GM19463 (cell line): Measurements from ENCODE around the gene SFTPB.
"Not testable (repeated sequence)": the region's sequence is repeated elsewhere in the genome, so short reads cannot be mapped to it uniquely, and the experiment has no call there.

ENCODE experiments used
- ATAC-seq: cut with Tn5 transposase; IDR thresholded peaks from one replicate; pipeline ENCODE4 v1.9.1; 2021; ENCODE audit warnings: mild to moderate bottlenecking, moderate library complexity; ENCODE audit not compliant: unreplicated experiment

The SFTPB gene

GRCh38 chr2:85660301-85660700 lies 7.7 kb downstream of the SFTPB start:
- not testable (repeated sequence) for ATAC-seq

GRCh38 chr2:85659324-85659981 lies 8.5 kb downstream of the SFTPB start:
- no peak for ATAC-seq

- ATAC-seq, result not testable (repeated sequence)
Measured at GRCh38 chr2:85657399-85657798, 10.6 kb downstream of the SFTPB start.

- ATAC-seq, result no peak
Measured at GRCh38 chr2:85656468-85656867, 11.5 kb downstream of the SFTPB start.

GRCh38 chr2:85655961-85656417 lies 12.0 kb downstream of the SFTPB start:
- ATAC-seq, result no peak

GRCh38 chr2:85653996-85654395 lies 14.0 kb downstream of the SFTPB start:
- no peak for ATAC-seq

- ATAC-seq, result no peak
Measured at GRCh38 chr2:85652056-85652455, 15.9 kb downstream of the SFTPB start.

GRCh38 chr2:85651097-85651496 lies 16.9 kb downstream of the SFTPB start:
- no peak for ATAC-seq

- no peak for ATAC-seq
Measured at GRCh38 chr2:85650456-85650855, 17.5 kb downstream of the SFTPB start.

GRCh38 chr2:85649201-85650190 lies 18.5 kb downstream of the SFTPB start:
- ATAC-seq, result no peak

- ATAC-seq, result no peak
Measured at GRCh38 chr2:85648619-85649018, 19.4 kb downstream of the SFTPB start.

- ATAC-seq, result no peak
Measured at GRCh38 chr2:85647823-85648526, 20.0 kb downstream of the SFTPB start.

- no peak for ATAC-seq
Measured at GRCh38 chr2:85646166-85646565, 21.8 kb downstream of the SFTPB start.

- ATAC-seq, result no peak
Measured at GRCh38 chr2:85644909-85645308, 23.1 kb downstream of the SFTPB start.

GRCh38 chr2:85642725-85643124 lies 25.3 kb downstream of the SFTPB start:
- no peak for ATAC-seq

- no peak for ATAC-seq
Measured at GRCh38 chr2:85635636-85636035, 32.4 kb downstream of the SFTPB start.

- no peak for ATAC-seq
Measured at GRCh38 chr2:85635011-85635410, 33.0 kb downstream of the SFTPB start.

- no peak for ATAC-seq
Measured at GRCh38 chr2:85631316-85631715, 36.7 kb downstream of the SFTPB start.

GRCh38 chr2:85628658-85629057 lies 39.3 kb downstream of the SFTPB start:
- ATAC-seq, result peak; percentile 72

GRCh38 chr2:85623991-85624390 lies 44.0 kb downstream of the SFTPB start:
- ATAC-seq, result no peak

- no peak for ATAC-seq
Measured at GRCh38 chr2:85621338-85621737, 46.7 kb downstream of the SFTPB start.
